ENCODE results near the gene KCNQ1.

DNA sequence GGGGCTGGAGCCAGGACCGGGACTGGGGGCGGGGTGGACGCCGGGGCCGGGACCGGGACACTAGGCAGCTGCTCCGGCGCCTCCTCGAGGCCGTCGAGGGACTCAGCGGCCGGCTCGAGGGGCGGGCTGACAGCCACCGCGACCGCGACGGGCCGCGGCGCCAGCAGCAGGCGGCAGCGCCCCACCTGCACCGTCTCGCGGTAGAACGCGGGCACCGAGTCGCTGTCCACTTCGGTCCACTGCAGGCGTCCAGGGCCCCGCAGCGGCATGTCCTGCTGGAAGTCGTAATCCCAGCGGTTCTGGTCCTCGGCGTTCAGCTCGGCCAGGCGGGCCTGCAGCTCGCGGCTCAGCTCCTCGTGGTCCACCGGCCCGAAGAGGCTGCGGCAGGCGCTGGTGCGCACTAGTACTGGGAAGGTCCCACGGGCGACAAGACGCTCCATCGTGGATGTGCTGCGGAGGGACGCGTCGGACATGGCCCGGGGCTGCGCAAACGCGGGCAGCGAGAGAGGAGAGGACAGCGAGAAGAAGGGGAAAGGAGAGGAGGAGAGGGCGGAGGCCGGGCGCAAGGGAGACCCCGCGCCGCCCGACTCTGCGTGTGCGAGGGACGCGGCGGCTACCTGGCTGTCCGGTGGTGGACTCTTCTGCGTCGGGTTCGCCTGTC lies 440.3 kb downstream of the KCNQ1 start:
- no peak for TF ChIP-seq EZH2 (IDR thresholded peaks at IDR 0.05; ENCODE audit: borderline replicate concordance, low read depth, low read length, severe bottlenecking)
- TF ChIP-seq CTCF (IDR thresholded peaks at IDR 0.05; ENCODE audit: borderline replicate concordance, extremely low read depth, low read length, poor library complexity, severe bottlenecking) = no peak
